Activated CD4-positive, alpha-beta memory T cell treated with anti-CD3 and anti-CD28 coated beads, Interleukin-2, amount 10 ng/mL, durations not matched to agents 7 days and 5 days (primary cell): ENCODE data around the gene FAM187B. TPM values are rescaled to one million over a fixed set of nuclear protein-coding genes. Genes with fewer than 3 reads are reported as not detected.
"Not testable (repeated sequence)": the region's sequence is repeated elsewhere in the genome, so short reads cannot be mapped to it uniquely, and the experiment has no call there.

Source experiments
- CTCF ChIA-PET: fragments of 350-600 bp; sonication (Branson Sonifier 250); formaldehyde crosslinking; loops from one replicate; lab custom pipeline; 2021; ENCODE audit warnings: antibody characterized with exemption, inconsistent platforms; lab: Charles Lee
- POLR2A ChIA-PET: fragments of 350-600 bp; sonication (Branson Sonifier 250); formaldehyde crosslinking; loops from one replicate; lab custom pipeline; 2021; ENCODE audit warnings: antibody characterized with exemption; lab: Charles Lee
- DNase-seq: peaks from one replicate; pipeline ENCODE4 v3.0.0-alpha.2; 2020
- H3K27ac Mint-ChIP-seq: one replicate; pipeline ENCODE4 v1.8.0; 2021; ENCODE audit warnings: mild to moderate bottlenecking, mixed read lengths
- H3K27me3 Mint-ChIP-seq: one replicate; pipeline ENCODE4 v1.8.0; 2021; ENCODE audit warnings: mixed read lengths
- H3K36me3 Mint-ChIP-seq: one replicate; pipeline ENCODE4 v1.8.0; 2021; ENCODE audit warnings: low read depth, mixed read lengths
- H3K4me1 Mint-ChIP-seq: one replicate; pipeline ENCODE4 v1.8.0; 2021; ENCODE audit warnings: mixed read lengths
- H3K4me3 Mint-ChIP-seq: one replicate; pipeline ENCODE4 v1.8.0; 2021; ENCODE audit warnings: mild to moderate bottlenecking, mixed read lengths
- H3K9me3 Mint-ChIP-seq: one replicate; pipeline ENCODE4 v1.8.0; 2021; ENCODE audit warnings: mixed read lengths
- total RNA-seq, 2 experiments: library from RNA; stranded (reverse); gene quantifications; one replicate each; pipeline ENCODE4 v1.2.3, GENCODE V29; 2021

FAM187B gene
- total RNA-seq, 2 experiments from 2014 or later, result not detected

DNA sequence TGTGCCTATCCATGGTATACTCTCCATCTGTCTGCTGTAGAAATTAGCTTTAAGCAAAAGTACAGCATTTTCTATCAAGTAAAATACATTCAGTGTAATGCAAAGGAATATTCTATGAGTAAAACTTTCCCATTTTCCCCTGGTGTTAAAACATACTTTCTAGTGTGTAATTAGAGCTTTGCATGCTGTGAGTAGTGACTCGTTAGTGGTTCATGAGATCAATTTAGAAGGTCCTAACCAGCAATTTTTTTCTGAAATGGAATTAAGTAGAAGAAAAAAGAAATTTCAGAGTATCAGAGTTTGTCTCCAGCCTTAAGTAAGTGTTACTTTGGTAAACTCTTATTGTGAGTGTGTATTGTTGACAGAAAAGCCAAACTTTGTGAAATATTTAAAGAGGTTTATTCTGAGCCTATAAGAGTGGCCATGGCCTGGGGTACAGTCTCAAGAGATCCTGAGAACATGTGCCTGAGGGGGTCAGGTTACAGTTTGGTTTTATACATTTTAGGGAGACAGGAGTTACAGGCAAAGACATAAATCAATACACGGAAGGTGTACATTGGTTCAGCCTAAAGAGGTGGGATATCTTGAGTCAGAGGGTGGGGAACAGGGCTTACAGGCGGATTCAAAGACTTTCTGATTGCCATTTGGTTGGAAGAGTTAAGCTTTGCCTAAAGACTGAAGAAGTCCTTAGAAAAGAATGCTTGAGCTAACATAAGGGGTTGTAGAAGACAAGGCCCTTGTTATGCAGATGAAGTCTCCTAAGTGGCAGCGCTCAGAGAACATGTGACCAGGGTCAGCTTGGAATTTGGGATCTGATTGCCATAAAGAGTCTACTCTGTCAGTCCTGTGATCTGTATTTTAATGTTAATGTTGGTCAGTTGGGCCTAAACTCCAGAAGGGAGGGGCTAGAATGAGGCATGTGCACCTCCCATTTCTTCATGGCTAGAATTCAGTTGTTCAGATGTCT lies 25.5 kb downstream of the FAM187B start:
- Mint-ChIP-seq H3K4me3 (no peak overlapping the region), H3K27ac (no peak overlapping the region), H3K9me3 (peaks cover 2% of the 10 kb centered on the region), H3K36me3 (peaks cover 7% of the 10 kb centered on the region), H3K4me1 (peaks cover 55% of the 10 kb centered on the region), H3K27me3 (no peaks in the 10 kb centered on the region)
- DNase-seq, result no peak
- POLR2A ChIA-PET, result interaction anchor here (0.7 to 1.8 kb wide), 7 partner anchors 9 to 49 kb away, joined by 3 to 11 read pairs (median 3); partner anchors contain the start of gene FXYD5
- CTCF ChIA-PET, result interaction anchor here (0.6 to 1.5 kb wide), 5 partner anchors 14 to 260 kb away, joined by 3 to 4 read pairs (median 3); no protein-coding TSS in a partner anchor

DNA sequence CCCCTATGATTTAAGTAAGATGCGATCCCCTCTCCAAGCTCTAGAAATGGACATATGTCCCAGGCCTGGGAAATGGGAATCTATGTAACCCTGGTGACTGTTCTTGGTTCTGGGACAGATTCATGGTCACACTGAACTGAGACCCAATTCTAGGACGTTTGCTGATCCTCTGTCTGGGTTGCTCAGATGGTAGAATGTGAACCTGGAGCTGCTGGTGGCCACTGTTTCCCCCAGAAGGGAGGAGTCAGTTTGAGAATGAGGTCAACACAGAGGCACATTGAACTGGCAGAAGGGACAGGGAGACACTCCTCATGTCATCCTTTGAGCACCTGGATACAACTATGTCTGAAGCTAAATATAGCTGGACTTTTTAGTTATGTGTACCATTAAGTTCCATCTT lies 29.1 kb downstream of the FAM187B start:
- Mint-ChIP-seq H3K4me1 (peaks cover 21% of the 10 kb centered on the region), H3K4me3 (no peak overlapping the region), H3K9me3 (no peaks in the 10 kb centered on the region), H3K36me3 (peaks cover 3% of the 10 kb centered on the region), H3K27me3 (no peaks in the 10 kb centered on the region), H3K27ac (no peak overlapping the region)
- no peak for DNase-seq
- CTCF ChIA-PET, result interaction anchor here (0.6 to 1.3 kb wide), 2 partner anchors 16 to 58 kb away, joined by 3 to 5 read pairs; no protein-coding TSS in a partner anchor
- POLR2A ChIA-PET, result interaction anchor here (0.7 to 1.5 kb wide), 2 partner anchors 12 to 61 kb away, joined by 3 read pairs; no protein-coding TSS in a partner anchor

DNA sequence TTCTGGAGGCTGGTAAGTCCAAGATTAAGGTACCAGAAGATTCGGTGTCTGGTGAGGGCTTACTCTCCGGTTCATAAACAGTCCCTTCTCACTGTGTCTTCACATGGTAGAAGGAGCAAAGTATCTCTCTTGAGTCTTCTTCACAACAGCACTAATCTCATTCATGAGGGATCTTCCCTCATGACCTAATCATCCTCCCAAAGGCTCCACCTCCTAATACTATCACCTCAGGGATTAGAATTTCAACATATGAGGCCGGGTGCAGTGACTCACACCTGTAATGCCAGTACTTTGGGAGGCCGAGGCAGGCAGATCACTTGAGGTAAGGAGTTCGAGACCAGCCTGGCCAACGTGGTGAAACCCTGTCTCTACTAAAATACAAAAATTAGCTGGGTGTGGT lies 31.7 kb downstream of the FAM187B start:
- CTCF ChIA-PET, H3K4me3 Mint-ChIP-seq: not testable (repeated sequence)

DNA sequence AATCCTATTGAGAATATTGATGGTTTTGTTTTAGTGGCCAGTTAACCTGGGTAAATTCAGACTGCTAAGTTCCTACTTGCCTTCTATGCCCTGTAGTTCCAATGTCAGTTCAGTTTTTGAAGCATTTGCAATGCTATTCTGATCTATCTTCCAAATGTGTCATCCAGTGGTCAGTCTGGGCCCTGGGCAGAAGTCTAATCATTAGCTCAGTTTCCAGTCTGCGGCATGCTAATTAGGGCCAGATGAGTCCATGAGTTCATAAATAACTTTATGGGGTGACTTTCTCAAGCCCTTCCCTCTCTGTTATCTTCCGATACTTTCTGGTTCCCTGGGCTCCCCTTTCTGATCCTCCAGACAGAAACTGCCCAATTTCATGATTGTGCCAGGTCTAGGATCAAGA lies 32.7 kb downstream of the FAM187B start:
- peaks cover 9% of the 10 kb centered on the region for H3K4me1 Mint-ChIP-seq

More for the DNA sequence above, 31.7 kb downstream of the FAM187B start:
- H3K27me3 Mint-ChIP-seq, POLR2A ChIA-PET, H3K36me3 Mint-ChIP-seq, H3K27ac Mint-ChIP-seq, H3K9me3 Mint-ChIP-seq, DNase-seq, H3K4me1 Mint-ChIP-seq: not testable (repeated sequence)

DNA sequence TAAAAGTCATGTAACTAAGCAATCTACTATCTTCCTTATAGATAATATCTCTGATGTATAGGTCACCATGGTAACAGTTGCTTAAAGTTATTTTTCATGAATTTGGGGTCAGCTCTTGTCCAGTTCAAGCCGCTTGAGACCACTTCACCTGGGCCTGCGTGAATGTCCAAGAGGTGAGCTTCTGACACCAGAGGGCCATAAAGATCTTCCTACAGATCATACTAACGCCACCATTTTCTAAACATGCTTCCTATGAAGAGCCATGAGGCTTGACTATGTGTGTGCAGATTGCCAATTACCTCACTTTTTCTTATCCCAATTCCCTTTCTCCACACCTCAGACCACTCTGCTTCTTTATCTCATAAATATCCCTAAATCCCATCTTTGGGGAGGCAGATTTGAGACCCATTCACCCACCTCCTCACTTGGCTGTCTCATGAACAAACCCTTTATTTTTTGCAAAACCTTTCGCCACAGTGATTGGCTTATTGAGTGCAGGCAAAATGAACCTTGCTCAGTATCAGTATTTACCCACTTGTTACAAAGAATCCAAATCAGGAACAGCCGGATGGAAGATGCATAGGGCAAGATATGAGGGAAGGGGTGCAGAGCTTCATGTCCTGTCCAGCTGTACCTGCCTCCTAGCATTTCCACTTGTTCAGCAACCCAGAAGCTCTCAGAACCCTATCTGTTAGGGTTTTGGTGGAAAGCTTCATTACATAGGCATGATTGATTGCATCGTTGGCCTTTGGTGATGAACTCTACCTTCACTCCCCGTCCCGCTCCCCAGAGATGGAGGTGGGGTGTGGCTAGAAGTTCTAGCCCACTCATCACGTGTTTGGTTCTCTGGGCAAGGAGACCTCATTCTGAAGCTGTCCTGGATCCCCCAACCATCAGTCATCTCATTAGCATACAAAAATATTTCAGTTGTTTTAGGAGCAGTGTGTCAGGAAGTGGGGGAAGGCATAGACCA lies 34.2 kb downstream of the FAM187B start:
- no peak overlapping the region for H3K27ac Mint-ChIP-seq
- H3K27me3 Mint-ChIP-seq, result peaks cover 16% of the 10 kb centered on the region
- ChIA-PET POLR2A (interaction anchor here (0.9 kb wide), 1 partner anchor 75 kb away, joined by 3 read pairs; the partner anchor contains the start of gene USF2), CTCF (interaction anchor here (0.7 to 1.3 kb wide), 4 partner anchors 12 to 77 kb away, joined by 3 to 4 read pairs (median 3); no protein-coding TSS in a partner anchor)
- no peaks in the 10 kb centered on the region for H3K9me3 Mint-ChIP-seq
- H3K4me1 Mint-ChIP-seq, result peaks cover 12% of the 10 kb centered on the region
- H3K4me3 Mint-ChIP-seq, result no peak overlapping the region
- peaks cover 3% of the 10 kb centered on the region for H3K36me3 Mint-ChIP-seq
- no peak for DNase-seq

More for the DNA sequence above, 32.7 kb downstream of the FAM187B start:
- Mint-ChIP-seq H3K27me3 (peaks cover 5% of the 10 kb centered on the region), H3K36me3 (peaks cover 3% of the 10 kb centered on the region), H3K27ac (no peak overlapping the region), H3K9me3 (no peaks in the 10 kb centered on the region), H3K4me3 (no peak overlapping the region)
- ChIA-PET POLR2A (no interaction called here), CTCF (no interaction called here)
- no peak for DNase-seq

GRCh38 chr19:35184884-35185283 lies 43.7 kb downstream of the FAM187B start:
- ChIA-PET POLR2A (no interaction called here), CTCF (no interaction called here)
- no peak for DNase-seq
- peaks cover 4% of the 10 kb centered on the region for H3K4me1 Mint-ChIP-seq
- peaks cover 3% of the 10 kb centered on the region for H3K9me3 Mint-ChIP-seq
- no peak overlapping the region for H3K4me3 Mint-ChIP-seq
- no peak overlapping the region for H3K27ac Mint-ChIP-seq
- H3K27me3 Mint-ChIP-seq, result peaks cover 6% of the 10 kb centered on the region
- peaks cover under 1% of the 10 kb centered on the region for H3K36me3 Mint-ChIP-seq

- peaks cover 3% of the 10 kb centered on the region for H3K36me3 Mint-ChIP-seq
- H3K9me3 Mint-ChIP-seq, result peaks cover 4% of the 10 kb centered on the region
- peaks cover 2% of the 10 kb centered on the region for H3K27me3 Mint-ChIP-seq
- no peak for DNase-seq
- H3K4me3 Mint-ChIP-seq, result no peak overlapping the region
- ChIA-PET POLR2A (interaction anchor here (1.0 kb wide), 1 partner anchor 20 kb away, joined by 3 read pairs; no protein-coding TSS in a partner anchor), CTCF (interaction anchor here (0.7 kb wide), 1 partner anchor 15 kb away, joined by 3 read pairs; no protein-coding TSS in a partner anchor)
- H3K27ac Mint-ChIP-seq, result no peak overlapping the region
- peaks cover 9% of the 10 kb centered on the region for H3K4me1 Mint-ChIP-seq
Measured at GRCh38 chr19:35184267-35184666, 44.3 kb downstream of the FAM187B start.

- peaks cover 16% of the 10 kb centered on the region for H3K9me3 Mint-ChIP-seq
- peaks cover 25% of the 10 kb centered on the region for H3K4me1 Mint-ChIP-seq
- peaks cover 14% of the 10 kb centered on the region for H3K36me3 Mint-ChIP-seq
- POLR2A ChIA-PET, result interaction anchor here (0.8 to 4.0 kb wide), 2 partner anchors 24 to 57 kb away, joined by 3 to 15 read pairs; no protein-coding TSS in a partner anchor
- no peak overlapping the region for H3K4me3 Mint-ChIP-seq
- no peak for DNase-seq
- no peak overlapping the region for H3K27ac Mint-ChIP-seq
- H3K27me3 Mint-ChIP-seq, result no peaks in the 10 kb centered on the region
- CTCF ChIA-PET, result no interaction called here
Measured at GRCh38 chr19:35181387-35181786, 47.2 kb downstream of the FAM187B start.

GRCh38 chr19:35179830-35180229 lies 48.7 kb downstream of the FAM187B start:
- CTCF ChIA-PET, result no interaction called here
- POLR2A ChIA-PET, result interaction anchor here (0.6 to 4.0 kb wide), 6 partner anchors 11 to 108 kb away, joined by 3 to 15 read pairs (median 3); no protein-coding TSS in a partner anchor
- peaks cover 16% of the 10 kb centered on the region for H3K9me3 Mint-ChIP-seq
- peaks cover 25% of the 10 kb centered on the region for H3K4me1 Mint-ChIP-seq
- H3K27me3 Mint-ChIP-seq, result no peaks in the 10 kb centered on the region
- no peak for DNase-seq
- H3K36me3 Mint-ChIP-seq, result peaks cover 14% of the 10 kb centered on the region
- H3K4me3 Mint-ChIP-seq, result no peak overlapping the region
- H3K27ac Mint-ChIP-seq, result no peak overlapping the region

DNA sequence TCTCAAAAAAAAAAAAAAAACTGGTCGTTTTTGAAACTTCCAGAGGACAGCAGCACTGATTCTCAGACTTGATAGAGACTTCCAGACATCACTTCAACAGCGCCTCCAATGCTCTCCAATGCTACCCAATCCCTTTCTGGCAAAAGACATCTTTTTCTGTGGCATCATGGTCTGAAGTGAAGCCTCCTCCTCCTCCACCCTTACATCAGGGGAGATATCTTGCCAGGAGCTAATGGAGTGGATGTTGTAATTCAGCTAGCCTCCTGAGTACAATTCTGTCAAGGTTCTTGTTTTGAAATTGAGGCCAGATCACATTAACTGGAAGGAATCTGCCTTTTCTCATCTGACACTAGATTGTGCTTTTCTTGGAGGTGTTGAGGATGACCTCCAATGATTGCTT lies 49.8 kb downstream of the FAM187B start:
- peaks cover 22% of the 10 kb centered on the region for H3K4me1 Mint-ChIP-seq
- POLR2A ChIA-PET, result interaction anchor here (1.4 to 4.0 kb wide), 2 partner anchors 22 to 27 kb away, joined by 3 to 15 read pairs; no protein-coding TSS in a partner anchor

DNA sequence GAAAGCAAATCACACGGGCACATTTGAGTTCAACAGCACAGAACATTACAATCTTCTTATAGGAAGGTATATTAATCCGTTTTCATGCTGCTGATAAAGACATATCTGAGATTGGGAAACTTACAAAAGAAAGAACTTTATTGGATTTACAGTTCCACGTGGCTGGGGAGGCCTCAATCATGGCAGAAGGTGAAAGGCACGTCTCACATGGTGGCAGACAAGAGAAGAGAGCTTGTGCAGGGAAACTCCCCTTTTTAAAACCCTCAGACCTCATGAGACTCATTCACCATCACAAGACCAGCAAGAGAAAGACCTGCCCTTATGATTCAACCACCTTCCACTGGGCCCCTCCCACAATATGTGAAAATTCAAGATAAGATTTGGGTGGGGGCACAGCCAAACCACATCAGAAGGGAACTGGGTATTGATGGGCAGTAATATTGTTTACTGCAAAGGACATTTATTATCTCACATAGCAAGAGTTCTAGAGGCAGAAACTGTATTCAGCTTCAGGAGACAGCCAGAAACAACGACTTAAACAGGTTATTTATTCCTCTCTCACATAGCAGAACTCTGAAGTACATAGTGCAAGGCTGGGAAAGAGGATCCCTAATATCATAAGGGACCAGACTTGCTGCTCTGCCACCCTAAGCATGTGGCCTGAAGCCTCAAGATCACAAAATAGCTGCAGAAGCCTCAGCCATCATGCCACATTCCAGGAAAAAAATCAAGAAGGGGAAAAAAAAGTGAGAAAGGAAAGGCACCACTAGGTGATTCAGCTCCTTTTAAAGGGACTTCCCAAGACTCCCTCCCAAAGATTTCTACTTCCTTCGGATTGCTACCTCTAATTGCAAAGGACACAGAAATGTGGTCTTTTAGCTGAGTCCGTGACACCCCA lies 50.9 kb downstream of the FAM187B start:
- peaks cover 19% of the 10 kb centered on the region for H3K9me3 Mint-ChIP-seq
- CTCF ChIA-PET, result no interaction called here
- H3K27ac Mint-ChIP-seq, result no peak overlapping the region

More for the DNA sequence above, 49.8 kb downstream of the FAM187B start:
- DNase-seq, result no peak
- Mint-ChIP-seq H3K27ac (no peak overlapping the region), H3K36me3 (peaks cover 16% of the 10 kb centered on the region), H3K9me3 (peaks cover 17% of the 10 kb centered on the region), H3K27me3 (no peaks in the 10 kb centered on the region), H3K4me3 (no peak overlapping the region)
- CTCF ChIA-PET, result interaction anchor here (1.1 kb wide), 1 partner anchor 37 kb away, joined by 4 read pairs; no protein-coding TSS in a partner anchor

More for the DNA sequence above, 50.9 kb downstream of the FAM187B start:
- POLR2A ChIA-PET, result interaction anchor here (1.3 kb wide), 1 partner anchor 26 kb away, joined by 3 read pairs; no protein-coding TSS in a partner anchor
- DNase-seq, result no peak
- peaks cover 22% of the 10 kb centered on the region for H3K4me1 Mint-ChIP-seq
- no peaks in the 10 kb centered on the region for H3K27me3 Mint-ChIP-seq
- H3K4me3 Mint-ChIP-seq, result no peak overlapping the region
- peaks cover 27% of the 10 kb centered on the region for H3K36me3 Mint-ChIP-seq
